ENCODE measurements around the gene HMGB2.

Gene HMGB2

GRCh38 chr4:173282626-173283025 lies 51.5 kb downstream of the HMGB2 start:
- DNase-seq: no peak

- DNase-seq: no peak
These were observed 51.9 kb downstream of the HMGB2 start for GRCh38 chr4:173282256-173282562.

DNA sequence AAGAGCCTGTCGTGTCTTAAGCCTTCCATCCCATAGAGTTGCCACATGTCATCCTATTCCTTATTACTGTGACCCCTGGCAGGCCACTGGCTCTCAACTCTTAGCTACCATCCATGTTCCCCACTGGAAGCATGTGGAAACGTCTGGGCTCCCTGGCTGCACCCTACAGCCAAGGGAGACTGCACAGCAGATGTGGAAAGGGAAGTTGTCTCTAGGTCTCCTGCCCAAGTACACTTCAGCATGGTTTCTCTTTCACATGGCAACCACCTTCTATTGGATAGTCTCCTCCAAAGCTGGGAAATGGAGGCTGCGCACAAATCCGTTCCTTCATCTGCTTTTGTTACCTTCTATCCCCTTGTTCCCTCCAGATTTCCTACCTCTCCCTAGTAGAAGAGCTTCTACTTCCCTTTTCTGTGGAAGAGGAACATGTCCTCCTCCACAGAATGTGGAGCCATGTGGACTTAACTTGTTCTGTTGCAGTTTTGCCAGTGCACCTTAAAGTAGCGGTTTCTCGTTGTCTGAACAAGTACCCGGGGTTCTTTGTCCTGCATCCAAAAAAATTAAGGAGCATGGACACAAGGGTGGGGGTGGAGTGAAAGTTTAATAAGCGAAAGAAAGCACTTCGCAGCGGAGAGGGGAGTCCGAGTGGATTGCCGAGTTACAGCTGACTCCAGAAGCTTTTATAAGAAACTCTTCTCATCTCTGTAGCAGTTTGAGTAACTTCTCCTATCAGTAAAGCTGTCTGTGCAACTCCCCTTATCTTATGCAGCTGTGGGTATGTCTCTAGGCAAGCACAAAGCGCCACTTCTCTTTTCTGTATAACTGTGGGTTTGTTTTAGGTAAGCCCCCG lies 52.5 kb downstream of the HMGB2 start:
- no peak for DNase-seq
